Liver (tissue), 9 donors: Measurements from ENCODE around the gene SORBS2. TPM values are rescaled to one million over a fixed set of nuclear protein-coding genes. Genes with fewer than 3 reads are reported as not detected.

Source experiments
- DNase-seq: peaks from one replicate; pipeline ENCODE4 v3.0.0-alpha.2; 2017; ENCODE audit warnings: low spot score
- H3K27ac ChIP-seq, 2 donors: one replicate each; pipeline ENCODE4 v1.7.0; 2013; ENCODE audit warnings: inconsistent platforms in 2 of 2, low read length in 2 of 2, control low read depth in 1 of 2, low read depth in 1 of 2, mild to moderate bottlenecking in 1 of 2
- H3K27me3 ChIP-seq, 4 donors: one replicate each; pipeline versions ENCODE4 v1.6.1 to v1.7.0; 2013; ENCODE audit warnings: low read length in 3 of 4, inconsistent platforms in 1 of 4, mild to moderate bottlenecking in 1 of 4, moderate library complexity in 1 of 4; ENCODE audit not compliant: control insufficient read depth in 4 of 4, insufficient read depth in 4 of 4
- H3K36me3 ChIP-seq, 4 donors: one replicate each; pipeline versions ENCODE4 v1.6.1 to v1.7.0; 2013; ENCODE audit warnings: low read length in 3 of 4, mild to moderate bottlenecking in 3 of 4, low read depth in 1 of 4, moderate library complexity in 1 of 4; ENCODE audit not compliant: control insufficient read depth in 4 of 4, insufficient read depth in 3 of 4
- H3K4me1 ChIP-seq, 4 donors: one replicate each; pipeline versions ENCODE4 v1.6.1 to v1.7.0; 2013; ENCODE audit warnings: low read length in 3 of 4, mild to moderate bottlenecking in 3 of 4, moderate library complexity in 1 of 4; ENCODE audit not compliant: control insufficient read depth in 4 of 4, insufficient read depth in 4 of 4
- H3K4me3 ChIP-seq, 3 donors: one replicate each; pipeline versions ENCODE4 v1.6.1 to v1.7.0; 2013; ENCODE audit warnings: low read length in 3 of 3, control low read depth in 1 of 3, low read depth in 1 of 3, mild to moderate bottlenecking in 1 of 3
- H3K9ac ChIP-seq, 2 donors: one replicate each; pipeline ENCODE4 v1.7.0; 2013; ENCODE audit warnings: low read length in 2 of 2, mild to moderate bottlenecking in 2 of 2, moderate library complexity in 2 of 2, control low read depth in 1 of 2, low read depth in 1 of 2
- H3K9me3 ChIP-seq, 4 donors: one replicate each; pipeline versions ENCODE4 v1.6.1 to v1.7.0; 2013; ENCODE audit warnings: low read length in 3 of 4; ENCODE audit not compliant: control insufficient read depth in 4 of 4
- ATF3 ChIP-seq: IDR thresholded peaks from 2 replicates; pipeline ENCODE4 v1.6.1; 2016; ENCODE audit warnings: antibody characterized with exemption
- CTCF ChIP-seq: fragments of 150-350 bp; IDR thresholded peaks from 2 replicates; pipeline ENCODE4 v1.5.1; 2017; ENCODE audit warnings: improper control_type of control experiment, low read depth, low read length; ENCODE audit not compliant: missing input control
- EGR1 ChIP-seq, 2 donors: IDR thresholded peaks; 2 replicates each; pipeline ENCODE4 v1.6.1; 2016 to 2018; ENCODE audit warnings: antibody characterized with exemption in 2 of 2, low read depth in 2 of 2
- FOXA1 ChIP-seq: IDR thresholded peaks from 2 replicates; pipeline ENCODE4 v1.6.1; 2016; ENCODE audit warnings: antibody characterized with exemption
- FOXA2 ChIP-seq: IDR thresholded peaks from 2 replicates; pipeline ENCODE4 v1.6.1; 2016; ENCODE audit warnings: antibody characterized with exemption
- GABPA ChIP-seq, 2 donors: IDR thresholded peaks in 1 of 2; conservative IDR thresholded peaks in 1 of 2; 2 replicates each; pipeline ENCODE4 v1.6.1; 2016; ENCODE audit warnings: antibody characterized with exemption in 2 of 2, mild to moderate bottlenecking in 1 of 2, moderate library complexity in 1 of 2
- HNF4A ChIP-seq, 2 donors: conservative IDR thresholded peaks; 2 replicates each; pipeline ENCODE4 v1.6.1; 2016; ENCODE audit warnings: antibody characterized with exemption in 2 of 2, mild to moderate bottlenecking in 2 of 2
- HNF4G ChIP-seq: IDR thresholded peaks from 2 replicates; pipeline ENCODE4 v1.6.1; 2016; ENCODE audit warnings: antibody characterized with exemption
- JUND ChIP-seq, 2 donors: IDR thresholded peaks; 2 replicates each; pipeline ENCODE4 v1.6.1; 2016; ENCODE audit warnings: antibody characterized with exemption in 2 of 2
- NR2F2 ChIP-seq: IDR thresholded peaks from 2 replicates; pipeline ENCODE4 v1.6.1; 2016; ENCODE audit warnings: antibody characterized with exemption
- RAD21 ChIP-seq, 2 donors: IDR thresholded peaks; 2 replicates each; pipeline ENCODE4 v1.6.1; 2016; ENCODE audit warnings: antibody characterized with exemption in 2 of 2, mild to moderate bottlenecking in 2 of 2
- REST ChIP-seq: IDR thresholded peaks from 2 replicates; pipeline ENCODE4 v1.6.1; 2016; ENCODE audit warnings: antibody characterized with exemption, mild to moderate bottlenecking
- RXRA ChIP-seq, 2 donors: IDR thresholded peaks; 2 replicates each; pipeline ENCODE4 v1.6.1; 2017 to 2018; ENCODE audit warnings: antibody characterized with exemption in 2 of 2, mild to moderate bottlenecking in 1 of 2
- SP1 ChIP-seq: IDR thresholded peaks from 2 replicates; pipeline ENCODE4 v1.6.1; 2018; ENCODE audit warnings: antibody characterized with exemption, mild to moderate bottlenecking
- TAF1 ChIP-seq: conservative IDR thresholded peaks from 2 replicates; pipeline ENCODE4 v1.6.1; 2016; ENCODE audit warnings: antibody characterized with exemption, mild to moderate bottlenecking
- YY1 ChIP-seq: IDR thresholded peaks from 2 replicates; pipeline ENCODE4 v1.6.1; 2016; ENCODE audit warnings: antibody characterized with exemption, mild to moderate bottlenecking
- ZBTB33 ChIP-seq: IDR thresholded peaks from 2 replicates; pipeline ENCODE4 v1.6.1; 2016; ENCODE audit warnings: antibody characterized with exemption
- WGBS: extraction: QIAGEN DNeasy Blood & Tissue Kit; methylation state at CpG from one replicate; pipeline ENCODE4 v1.1.7; 2013; 5-methylcytosine and 5-hydroxymethylcytosine counted together
- polyA plus RNA-seq, 2 donors: library from polyadenylated mRNA; stranded (reverse) in 1 of 2; unstranded in 1 of 2; fragments of 200-250 nt in 1 of 2; fragments of >200 nt in 1 of 2; fragmentation: Nextera tagmentation in 1 of 2; extraction: Ambion mirVana in 1 of 2; gene quantifications; one replicate each; pipeline versions ENCODE4 v1.2.1 to v1.2.3, GENCODE V29; 2013 to 2015
- total RNA-seq, 2 donors: library from RNA; depleted of rRNA; stranded (reverse); fragments of >200 nt; gene quantifications; one replicate each; pipeline ENCODE4 v1.2.3, GENCODE V29; 2014
- donor health status: healthy.
- donor health status: healthy.
- donor health status: healthy.
- donor health status: healthy.
- donor health status: healthy.

The SORBS2 gene
- total and polyA plus RNA-seq, 4 donors, result 23.3 to 136 (median 59.6) TPM

- 94% methylated on average over 8 of the region's 8 CpGs for WGBS
Measured at GRCh38 chr4:185702147-185702663, 109.8 kb downstream of the SORBS2 start.

More at GRCh38 chr4:185702147-185702663, 109.8 kb downstream of the SORBS2 start:
- Histone ChIP-seq H3K27ac (no peak overlapping the region), H3K9me3 (peaks cover 2 to 11% (median 6%) of the 10 kb centered on the region in 4 donors), H3K4me3 (no peak overlapping the region), H3K27me3 (no peaks in the 10 kb centered on the region), H3K36me3 (peaks cover 0 to 7% (median 3%) of the 10 kb centered on the region in 4 donors), H3K9ac (no peak overlapping the region), H3K4me1 (peaks cover 0 to 15% (median 4%) of the 10 kb centered on the region in 4 donors)
- DNase-seq, result no peak
- TF ChIP-seq HNF4A (conservative IDR thresholded peaks at IDR 0.05), result no peak
- TF ChIP-seq ZBTB33, result no peak
- TF ChIP-seq EGR1 (IDR thresholded peaks at IDR 0.05; ENCODE audit: low read depth in 2 of 2), result no peak
- no peak for TF ChIP-seq HNF4G
- no peak for TF ChIP-seq JUND (IDR thresholded peaks at IDR 0.05)
- TF ChIP-seq REST, result no peak
- no peak for TF ChIP-seq FOXA2
- TF ChIP-seq RAD21 (IDR thresholded peaks at IDR 0.05), result no peak
- no peak for TF ChIP-seq CTCF
- TF ChIP-seq RXRA (IDR thresholded peaks at IDR 0.05), result no peak
- no peak for TF ChIP-seq GABPA (IDR thresholded peaks at IDR 0.05 in 1 of 2, conservative IDR thresholded peaks at IDR 0.05 in 1 of 2)
- TF ChIP-seq ATF3, result no peak
- TF ChIP-seq YY1, result no peak
- TF ChIP-seq FOXA1, result no peak
- TF ChIP-seq NR2F2, result no peak
- no peak for TF ChIP-seq SP1
- TF ChIP-seq TAF1, result no peak
